MM.1S (cell line): ENCODE measurements around the gene CCDC93.

ENCODE experiments used
- CTCF ChIP-seq: fragments of 300-600 bp; sonication (generic); IDR thresholded peaks from 2 replicates; pipeline ENCODE4 v1.5.1; 2016; ENCODE audit warnings: antibody characterized with exemption, low read length, mixed read lengths
- EZH2 ChIP-seq: fragments of 300-600 bp; sonication (generic); optimal IDR thresholded peaks from 2 replicates; pipeline ENCODE3; 2017; ENCODE audit warnings: low read depth, mild to moderate bottlenecking, antibody characterized with exemption, low read length, mixed read lengths
- EZH2phosphoT487 ChIP-seq: fragments of 300-600 bp; sonication (generic); IDR thresholded peaks from 2 replicates; pipeline ENCODE4 v1.6.1; 2018; ENCODE audit warnings: antibody characterized with exemption, low read length

DNA sequence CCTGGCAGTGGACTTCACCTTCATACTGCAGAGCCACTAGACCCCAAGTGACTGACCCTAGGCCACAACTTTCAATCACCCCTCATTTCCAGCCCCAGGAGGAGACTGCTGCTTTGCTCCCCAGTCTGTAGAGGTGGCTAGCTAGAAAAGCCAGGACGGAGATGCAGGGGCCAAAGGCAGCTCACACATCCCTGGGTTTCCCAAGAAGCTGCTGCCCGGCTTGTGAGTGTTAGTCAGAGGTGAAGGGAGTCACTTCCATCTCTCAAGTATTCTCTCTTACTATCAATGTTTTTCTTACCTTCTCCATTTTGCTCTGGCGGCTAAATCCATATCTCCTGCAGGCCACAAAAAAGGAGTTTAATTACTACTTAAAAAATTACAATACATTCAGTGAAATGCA, 36.2 kb downstream of the CCDC93 start:
- no peak for TF ChIP-seq CTCF
- no peak for TF ChIP-seq EZH2phosphoT487
- no peak for TF ChIP-seq EZH2
